Thyroid gland (tissue), 4 donors: ENCODE data around the gene HNRNPR. TPM values are rescaled to one million over a fixed set of nuclear protein-coding genes. Genes with fewer than 3 reads are reported as not detected.
A peak's percentile ranks its signal among the peaks of the same experiment; 100 is the strongest.

Experiments used
- DNase-seq, 2 donors: peaks; one replicate each; pipeline ENCODE4 v3.0.0-alpha.2; 2019
- H3K27ac ChIP-seq, 3 donors: fragments of 200-600 bp; sonication (generic); 1 replicate in 2 of 3; 2 replicates in 1 of 3; pipeline ENCODE4 v1.5.1; 2016 to 2019; ENCODE audit warnings: mild to moderate bottlenecking in 1 of 3, moderate library complexity in 1 of 3
- H3K27me3 ChIP-seq: fragments of 200-600 bp; sonication (generic); one replicate; pipeline ENCODE4 v1.5.1; 2019
- H3K36me3 ChIP-seq, 2 donors: fragments of 200-600 bp; sonication (generic); one replicate each; pipeline ENCODE4 v1.5.1; 2016 to 2019
- H3K4me1 ChIP-seq, 2 donors: fragments of 200-600 bp; sonication (generic); one replicate each; pipeline ENCODE4 v1.5.1; 2017 to 2019
- H3K4me3 ChIP-seq, 3 donors: fragments of 200-600 bp; sonication (generic); replicated peaks in 1 of 3; 1 replicate in 2 of 3; 2 replicates in 1 of 3; pipeline ENCODE4 v1.5.1; 2016; ENCODE audit warnings: mild to moderate bottlenecking in 1 of 3
- H3K9me3 ChIP-seq: fragments of 200-600 bp; sonication (generic); one replicate; pipeline ENCODE4 v1.5.1; 2017
- CTCF ChIP-seq, 6 experiments: fragments of 200-600 bp in 3 of 6; fragments of 450-650 bp in 3 of 6; sonication (generic) in 3 of 6; IDR thresholded peaks; one replicate each; pipeline ENCODE4 v1.5.1; 2016 to 2019; ENCODE audit warnings: antibody characterized with exemption in 6 of 6, mild to moderate bottlenecking in 2 of 6, inconsistent platforms in 1 of 6, moderate library complexity in 1 of 6
- POLR2A ChIP-seq, 2 donors: fragments of 450-650 bp; IDR thresholded peaks; one replicate each; pipeline ENCODE4 v1.6.1; 2017; ENCODE audit warnings: antibody characterized with exemption in 2 of 2, mild to moderate bottlenecking in 2 of 2, moderate library complexity in 1 of 2
- WGBS, 2 donors: methylation state at CpG; one replicate each; pipeline ENCODE4 v1.1.5; 2017; 5-methylcytosine and 5-hydroxymethylcytosine counted together
- intact Hi-C: fragments of 100-400 bp; cut with DNase I; formaldehyde crosslinking; loops from one replicate; pipeline ENCODE4 v1.15.1; 2023
- total RNA-seq, 4 donors: library from RNA; depleted of rRNA; stranded (reverse); fragments of >200 nt; gene quantifications; one replicate each; pipeline ENCODE4 v1.2.3, GENCODE V29; 2016

HNRNPR gene
- total RNA-seq, 4 donors from 2014 or later = 82.8 to 107 (median 99.4) TPM

- H3K4me1 ChIP-seq = peaks cover 33 to 44% of the 10 kb centered on the region in 2 donors
- WGBS, 2 donors = 89% methylated on average over 2 of the region's 2 CpGs
- peaks cover 7% of the 10 kb centered on the region for H3K9me3 ChIP-seq
- peaks cover 40 to 45% of the 10 kb centered on the region in 2 donors for H3K36me3 ChIP-seq
- no peak for DNase-seq
- no peak overlapping the region for H3K4me3 ChIP-seq
- intact Hi-C loops = no loop called here
- H3K27ac ChIP-seq = peak overlapping the region in 2 of 3 donors; percentile 99 to 100
- H3K27me3 ChIP-seq = no peaks in the 10 kb centered on the region
- TF ChIP-seq POLR2A (IDR thresholded peaks at IDR 0.05) (no peak), CTCF (IDR thresholded peaks at IDR 0.05) (no peak)
These were observed 22.1 kb upstream of the HNRNPR start for GRCh38 chr1:23366146-23366545.

GRCh38 chr1:23362218-23362713 is 18.2 kb upstream of the HNRNPR start:
- Histone ChIP-seq H3K36me3 (peaks cover 52 to 53% of the 10 kb centered on the region in 2 donors), H3K27ac (no peak overlapping the region), H3K27me3 (no peaks in the 10 kb centered on the region), H3K9me3 (peaks cover 7% of the 10 kb centered on the region), H3K4me1 (peaks cover 15 to 20% of the 10 kb centered on the region in 2 donors), H3K4me3 (no peak overlapping the region)
- no peak for DNase-seq
- 96 to 100% methylated on average over 12 to 13 of the region's 13 CpGs for WGBS, 2 donors
- TF ChIP-seq POLR2A (IDR thresholded peaks at IDR 0.05) (no peak), CTCF (IDR thresholded peaks at IDR 0.05) (no peak)
- intact Hi-C loops = no loop called here

- no peak for TF ChIP-seq CTCF (IDR thresholded peaks at IDR 0.05)
- no peak for TF ChIP-seq POLR2A (IDR thresholded peaks at IDR 0.05)
- DNase-seq = no peak
- WGBS, 2 donors = 94 to 98% methylated on average over 3 of the region's 3 CpGs
- peaks cover 7% of the 10 kb centered on the region for H3K9me3 ChIP-seq
- H3K27ac ChIP-seq = no peak overlapping the region
- no peak overlapping the region for H3K4me3 ChIP-seq
- no peaks in the 10 kb centered on the region for H3K4me1 ChIP-seq
- intact Hi-C loops = no loop called here
- peaks cover 30 to 34% of the 10 kb centered on the region in 2 donors for H3K36me3 ChIP-seq
- H3K27me3 ChIP-seq = no peaks in the 10 kb centered on the region
These were observed 14.3 kb upstream of the HNRNPR start for GRCh38 chr1:23358310-23358875.

- H3K27ac ChIP-seq = peak overlapping the region in 1 of 3 donors; percentile 12
These were observed 13.2 kb upstream of the HNRNPR start for GRCh38 chr1:23357138-23357908.

More at GRCh38 chr1:23357138-23357908, 13.2 kb upstream of the HNRNPR start:
- Histone ChIP-seq H3K4me1 (no peaks in the 10 kb centered on the region), H3K27me3 (no peaks in the 10 kb centered on the region), H3K9me3 (peaks cover 1% of the 10 kb centered on the region), H3K36me3 (peaks cover 20 to 23% of the 10 kb centered on the region in 2 donors), H3K4me3 (no peak overlapping the region)
- TF ChIP-seq POLR2A (IDR thresholded peaks at IDR 0.05) (no peak), CTCF (IDR thresholded peaks at IDR 0.05) (no peak)
- intact Hi-C loops = no loop called here
- 44 to 47% methylated on average over 3 of the region's 3 CpGs for WGBS, 2 donors
- DNase-seq = no peak
